ENCODE measurements around the gene INS. TPM values are rescaled to one million over a fixed set of nuclear protein-coding genes. Genes with fewer than 3 reads are reported as not detected.

Gene INS
- total and polyA plus RNA-seq, 2 of the 13 experiments (the other 11 are each of a cell fraction or from before 2014, with no cell fraction given), result not detected

- TF ChIP-seq, protein P1, sequence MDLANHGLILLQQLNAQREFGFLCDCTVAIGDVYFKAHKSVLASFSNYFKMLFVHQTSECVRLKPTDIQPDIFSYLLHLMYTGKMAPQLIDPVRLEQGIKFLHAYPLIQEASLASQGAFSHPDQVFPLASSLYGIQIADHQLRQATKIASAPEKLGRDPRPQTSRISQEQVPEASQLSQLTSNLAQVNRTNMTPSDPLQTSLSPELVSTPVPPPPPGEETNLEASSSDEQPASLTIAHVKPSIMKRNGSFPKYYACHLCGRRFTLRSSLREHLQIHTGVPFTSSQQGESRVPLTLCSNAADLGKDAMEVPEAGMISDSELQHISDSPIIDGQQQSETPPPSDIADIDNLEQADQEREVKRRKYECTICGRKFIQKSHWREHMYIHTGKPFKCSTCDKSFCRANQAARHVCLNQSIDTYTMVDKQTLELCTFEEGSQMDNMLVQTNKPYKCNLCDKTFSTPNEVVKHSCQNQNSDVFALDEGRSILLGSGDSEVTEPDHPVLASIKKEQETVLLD (CRISPR knock-in tag; IDR thresholded peaks at IDR 0.05; ENCODE audit: low read depth), result no peak
- TF ChIP-seq ZFP36L1 (CRISPR knock-in tag; IDR thresholded peaks at IDR 0.05), result no peak
- TF ChIP-seq ZBTB26 (CRISPR knock-in tag; IDR thresholded peaks at IDR 0.05; ENCODE audit: borderline replicate concordance), result no peak
- no peak for TF ChIP-seq BATF2 (CRISPR knock-in tag; IDR thresholded peaks at IDR 0.05)
- TF ChIP-seq PRMT3 (CRISPR knock-in tag; IDR thresholded peaks at IDR 0.05; ENCODE audit: borderline replicate concordance, low read depth), result no peak
- TF ChIP-seq, protein P2, sequence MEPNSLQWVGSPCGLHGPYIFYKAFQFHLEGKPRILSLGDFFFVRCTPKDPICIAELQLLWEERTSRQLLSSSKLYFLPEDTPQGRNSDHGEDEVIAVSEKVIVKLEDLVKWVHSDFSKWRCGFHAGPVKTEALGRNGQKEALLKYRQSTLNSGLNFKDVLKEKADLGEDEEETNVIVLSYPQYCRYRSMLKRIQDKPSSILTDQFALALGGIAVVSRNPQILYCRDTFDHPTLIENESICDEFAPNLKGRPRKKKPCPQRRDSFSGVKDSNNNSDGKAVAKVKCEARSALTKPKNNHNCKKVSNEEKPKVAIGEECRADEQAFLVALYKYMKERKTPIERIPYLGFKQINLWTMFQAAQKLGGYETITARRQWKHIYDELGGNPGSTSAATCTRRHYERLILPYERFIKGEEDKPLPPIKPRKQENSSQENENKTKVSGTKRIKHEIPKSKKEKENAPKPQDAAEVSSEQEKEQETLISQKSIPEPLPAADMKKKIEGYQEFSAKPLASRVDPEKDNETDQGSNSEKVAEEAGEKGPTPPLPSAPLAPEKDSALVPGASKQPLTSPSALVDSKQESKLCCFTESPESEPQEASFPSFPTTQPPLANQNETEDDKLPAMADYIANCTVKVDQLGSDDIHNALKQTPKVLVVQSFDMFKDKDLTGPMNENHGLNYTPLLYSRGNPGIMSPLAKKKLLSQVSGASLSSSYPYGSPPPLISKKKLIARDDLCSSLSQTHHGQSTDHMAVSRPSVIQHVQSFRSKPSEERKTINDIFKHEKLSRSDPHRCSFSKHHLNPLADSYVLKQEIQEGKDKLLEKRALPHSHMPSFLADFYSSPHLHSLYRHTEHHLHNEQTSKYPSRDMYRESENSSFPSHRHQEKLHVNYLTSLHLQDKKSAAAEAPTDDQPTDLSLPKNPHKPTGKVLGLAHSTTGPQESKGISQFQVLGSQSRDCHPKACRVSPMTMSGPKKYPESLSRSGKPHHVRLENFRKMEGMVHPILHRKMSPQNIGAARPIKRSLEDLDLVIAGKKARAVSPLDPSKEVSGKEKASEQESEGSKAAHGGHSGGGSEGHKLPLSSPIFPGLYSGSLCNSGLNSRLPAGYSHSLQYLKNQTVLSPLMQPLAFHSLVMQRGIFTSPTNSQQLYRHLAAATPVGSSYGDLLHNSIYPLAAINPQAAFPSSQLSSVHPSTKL (CRISPR knock-in tag; IDR thresholded peaks at IDR 0.05), result peak; percentile 61
- no peak for TF ChIP-seq WIZ (CRISPR knock-in tag; IDR thresholded peaks at IDR 0.05)
- TF ChIP-seq HOXD1 (CRISPR knock-in tag; IDR thresholded peaks at IDR 0.05), result no peak
- no peak for TF ChIP-seq ZNF550 (CRISPR knock-in tag; IDR thresholded peaks at IDR 0.05; ENCODE audit: borderline replicate concordance)
- peak; percentile 59 for TF ChIP-seq RBM22 (optimal IDR thresholded peaks at IDR 0.05; ENCODE audit: low read length)
- TF ChIP-seq, protein P3, sequence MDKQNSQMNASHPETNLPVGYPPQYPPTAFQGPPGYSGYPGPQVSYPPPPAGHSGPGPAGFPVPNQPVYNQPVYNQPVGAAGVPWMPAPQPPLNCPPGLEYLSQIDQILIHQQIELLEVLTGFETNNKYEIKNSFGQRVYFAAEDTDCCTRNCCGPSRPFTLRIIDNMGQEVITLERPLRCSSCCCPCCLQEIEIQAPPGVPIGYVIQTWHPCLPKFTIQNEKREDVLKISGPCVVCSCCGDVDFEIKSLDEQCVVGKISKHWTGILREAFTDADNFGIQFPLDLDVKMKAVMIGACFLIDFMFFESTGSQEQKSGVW (CRISPR knock-in tag; IDR thresholded peaks at IDR 0.05; ENCODE audit: borderline replicate concordance), result no peak
- no peak for TF ChIP-seq ZNF780A (CRISPR knock-in tag; IDR thresholded peaks at IDR 0.05)
- TF ChIP-seq HNRNPK (IDR thresholded peaks at IDR 0.05; ENCODE audit: low read depth, low read length, poor library complexity, severe bottlenecking), result no peak
- TF ChIP-seq, protein P4, sequence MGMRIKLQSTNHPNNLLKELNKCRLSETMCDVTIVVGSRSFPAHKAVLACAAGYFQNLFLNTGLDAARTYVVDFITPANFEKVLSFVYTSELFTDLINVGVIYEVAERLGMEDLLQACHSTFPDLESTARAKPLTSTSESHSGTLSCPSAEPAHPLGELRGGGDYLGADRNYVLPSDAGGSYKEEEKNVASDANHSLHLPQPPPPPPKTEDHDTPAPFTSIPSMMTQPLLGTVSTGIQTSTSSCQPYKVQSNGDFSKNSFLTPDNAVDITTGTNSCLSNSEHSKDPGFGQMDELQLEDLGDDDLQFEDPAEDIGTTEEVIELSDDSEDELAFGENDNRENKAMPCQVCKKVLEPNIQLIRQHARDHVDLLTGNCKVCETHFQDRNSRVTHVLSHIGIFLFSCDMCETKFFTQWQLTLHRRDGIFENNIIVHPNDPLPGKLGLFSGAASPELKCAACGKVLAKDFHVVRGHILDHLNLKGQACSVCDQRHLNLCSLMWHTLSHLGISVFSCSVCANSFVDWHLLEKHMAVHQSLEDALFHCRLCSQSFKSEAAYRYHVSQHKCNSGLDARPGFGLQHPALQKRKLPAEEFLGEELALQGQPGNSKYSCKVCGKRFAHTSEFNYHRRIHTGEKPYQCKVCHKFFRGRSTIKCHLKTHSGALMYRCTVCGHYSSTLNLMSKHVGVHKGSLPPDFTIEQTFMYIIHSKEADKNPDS (CRISPR knock-in tag; IDR thresholded peaks at IDR 0.05), result no peak
- peak; percentile 72; the same call in 1 of the 2 replicates for TF ChIP-seq PHF21A (CRISPR knock-in tag; IDR thresholded peaks at IDR 0.05)
- TF ChIP-seq MTA1 (CRISPR knock-in tag; IDR thresholded peaks at IDR 0.05; ENCODE audit: borderline replicate concordance), result no peak; the same call in 1 of the 2 replicates
- TF ChIP-seq ESRRA (CRISPR knock-in tag; IDR thresholded peaks at IDR 0.05; ENCODE audit: low read depth), result no peak
Observed at GRCh38 chr11:2203440-2204259, 42.6 kb upstream of the INS start (continued).

Data from HepG2 (cell line).